WTC11 (cell line): ENCODE measurements around the gene NPAS3.

Experiments
- NFYB ChIP-seq: sonication (generic); formaldehyde crosslinking; conservative IDR thresholded peaks from 2 replicates; pipeline ENCODE4 v1.8.0; 2022; ENCODE audit warnings: low read depth, missing genetic modification reagents
- SMAD3 ChIP-seq: sonication (generic); formaldehyde crosslinking; IDR thresholded peaks from 2 replicates; pipeline ENCODE4 v1.8.0; 2022; ENCODE audit warnings: missing genetic modification reagents, mild to moderate bottlenecking, borderline replicate concordance
- SP1 ChIP-seq: sonication (generic); formaldehyde crosslinking; conservative IDR thresholded peaks from 2 replicates; pipeline ENCODE4 v1.8.1; 2022; ENCODE audit warnings: missing genetic modification reagents
- TP53 ChIP-seq: sonication (generic); formaldehyde crosslinking; IDR thresholded peaks from 2 replicates; pipeline ENCODE4 v1.8.1; 2023; ENCODE audit warnings: mild to moderate bottlenecking, missing genetic modification reagents
- ZNF317 ChIP-seq: sonication (generic); formaldehyde crosslinking; IDR thresholded peaks from 2 replicates; pipeline ENCODE4 v1.8.1; 2023; ENCODE audit warnings: low read depth, mild to moderate bottlenecking, moderate library complexity, missing genetic modification reagents, borderline replicate concordance
- TF ChIP-seq, protein P1 (sequence below): fragments of 200-600 bp; IDR thresholded peaks from 2 replicates; pipeline ENCODE4 v1.8.0; 2022; ENCODE audit warnings: antibody characterized with exemption
- TF ChIP-seq, protein P2 (sequence below): sonication (generic); formaldehyde crosslinking; conservative IDR thresholded peaks from 2 replicates; pipeline ENCODE4 v1.8.1; 2022; ENCODE audit warnings: mild to moderate bottlenecking, missing genetic modification reagents
- TF ChIP-seq, protein P3 (sequence below): fragments of 250-450 bp; sonication (Bioruptor Pico); IDR thresholded peaks from 2 replicates; pipeline ENCODE4 v1.9.0; 2021; ENCODE audit warnings: mild to moderate bottlenecking
- TF ChIP-seq, protein P4 (sequence below): sonication (generic); formaldehyde crosslinking; IDR thresholded peaks from 2 replicates; pipeline ENCODE4 v1.8.1; 2023; ENCODE audit warnings: mild to moderate bottlenecking, missing genetic modification reagents, moderate library complexity
- TF ChIP-seq, protein P5 (sequence below): sonication (generic); formaldehyde crosslinking; IDR thresholded peaks from 2 replicates; pipeline ENCODE4 v1.8.0; 2022; ENCODE audit warnings: mild to moderate bottlenecking, missing genetic modification reagents

DNA sequence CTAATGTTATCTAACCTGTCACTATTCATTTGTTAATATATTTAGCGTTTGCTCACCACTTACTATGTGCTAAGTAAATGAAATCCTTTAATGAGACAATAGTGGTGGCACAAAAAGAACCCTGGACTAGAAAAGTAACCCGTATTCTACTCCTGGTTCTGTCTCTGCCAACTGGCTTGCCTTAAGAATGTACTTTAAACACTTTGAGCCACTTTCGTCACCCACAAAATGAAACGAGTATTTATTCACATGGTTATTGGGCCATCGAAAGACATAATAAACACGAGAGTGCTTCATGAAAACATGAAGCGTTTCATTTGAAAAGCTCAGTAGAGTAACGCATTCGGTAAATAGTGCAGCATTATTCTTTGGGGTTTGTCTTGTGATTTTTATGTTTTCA is 757.5 kb downstream of the NPAS3 start:
- TF ChIP-seq, protein P1, sequence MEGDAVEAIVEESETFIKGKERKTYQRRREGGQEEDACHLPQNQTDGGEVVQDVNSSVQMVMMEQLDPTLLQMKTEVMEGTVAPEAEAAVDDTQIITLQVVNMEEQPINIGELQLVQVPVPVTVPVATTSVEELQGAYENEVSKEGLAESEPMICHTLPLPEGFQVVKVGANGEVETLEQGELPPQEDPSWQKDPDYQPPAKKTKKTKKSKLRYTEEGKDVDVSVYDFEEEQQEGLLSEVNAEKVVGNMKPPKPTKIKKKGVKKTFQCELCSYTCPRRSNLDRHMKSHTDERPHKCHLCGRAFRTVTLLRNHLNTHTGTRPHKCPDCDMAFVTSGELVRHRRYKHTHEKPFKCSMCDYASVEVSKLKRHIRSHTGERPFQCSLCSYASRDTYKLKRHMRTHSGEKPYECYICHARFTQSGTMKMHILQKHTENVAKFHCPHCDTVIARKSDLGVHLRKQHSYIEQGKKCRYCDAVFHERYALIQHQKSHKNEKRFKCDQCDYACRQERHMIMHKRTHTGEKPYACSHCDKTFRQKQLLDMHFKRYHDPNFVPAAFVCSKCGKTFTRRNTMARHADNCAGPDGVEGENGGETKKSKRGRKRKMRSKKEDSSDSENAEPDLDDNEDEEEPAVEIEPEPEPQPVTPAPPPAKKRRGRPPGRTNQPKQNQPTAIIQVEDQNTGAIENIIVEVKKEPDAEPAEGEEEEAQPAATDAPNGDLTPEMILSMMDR: no peak
- TF ChIP-seq, protein P2, sequence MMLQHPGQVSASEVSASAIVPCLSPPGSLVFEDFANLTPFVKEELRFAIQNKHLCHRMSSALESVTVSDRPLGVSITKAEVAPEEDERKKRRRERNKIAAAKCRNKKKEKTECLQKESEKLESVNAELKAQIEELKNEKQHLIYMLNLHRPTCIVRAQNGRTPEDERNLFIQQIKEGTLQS (CRISPR knock-in tag): no peak
- TF ChIP-seq SMAD3 (CRISPR knock-in tag): no peak
- TF ChIP-seq, protein P3, sequence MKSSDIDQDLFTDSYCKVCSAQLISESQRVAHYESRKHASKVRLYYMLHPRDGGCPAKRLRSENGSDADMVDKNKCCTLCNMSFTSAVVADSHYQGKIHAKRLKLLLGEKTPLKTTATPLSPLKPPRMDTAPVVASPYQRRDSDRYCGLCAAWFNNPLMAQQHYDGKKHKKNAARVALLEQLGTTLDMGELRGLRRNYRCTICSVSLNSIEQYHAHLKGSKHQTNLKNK (CRISPR knock-in tag): no peak
- TF ChIP-seq SP1: no peak
- TF ChIP-seq, protein P4, sequence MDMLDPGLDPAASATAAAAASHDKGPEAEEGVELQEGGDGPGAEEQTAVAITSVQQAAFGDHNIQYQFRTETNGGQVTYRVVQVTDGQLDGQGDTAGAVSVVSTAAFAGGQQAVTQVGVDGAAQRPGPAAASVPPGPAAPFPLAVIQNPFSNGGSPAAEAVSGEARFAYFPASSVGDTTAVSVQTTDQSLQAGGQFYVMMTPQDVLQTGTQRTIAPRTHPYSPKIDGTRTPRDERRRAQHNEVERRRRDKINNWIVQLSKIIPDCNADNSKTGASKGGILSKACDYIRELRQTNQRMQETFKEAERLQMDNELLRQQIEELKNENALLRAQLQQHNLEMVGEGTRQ (CRISPR knock-in tag): no peak
- no peak for TF ChIP-seq ZNF317 (CRISPR knock-in tag)
- TF ChIP-seq, protein P5, sequence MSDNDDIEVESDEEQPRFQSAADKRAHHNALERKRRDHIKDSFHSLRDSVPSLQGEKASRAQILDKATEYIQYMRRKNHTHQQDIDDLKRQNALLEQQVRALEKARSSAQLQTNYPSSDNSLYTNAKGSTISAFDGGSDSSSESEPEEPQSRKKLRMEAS (CRISPR knock-in tag): no peak
- no peak for TF ChIP-seq TP53 (CRISPR knock-in tag)
- TF ChIP-seq NFYB (CRISPR knock-in tag): no peak
